Activated CD4-positive, CD25-positive, alpha-beta regulatory T cell treated with anti-CD3 and anti-CD28 coated beads, Interleukin-2, amount 50 U/mL, for 72 hours (primary cell): ENCODE measurements around the gene SDK2.

Experiments
- DNase-seq: peaks from one replicate; pipeline ENCODE4 v3.0.0; 2021

The SDK2 gene

GRCh38 chr17:73650617-73651200, 6.5 kb upstream of the SDK2 start:
- no peak for DNase-seq

GRCh38 chr17:73650140-73650539, 5.9 kb upstream of the SDK2 start:
- DNase-seq = no peak

GRCh38 chr17:73648974-73649373, 4.7 kb upstream of the SDK2 start:
- no peak for DNase-seq

GRCh38 chr17:73648543-73648820, 4.2 kb upstream of the SDK2 start:
- DNase-seq = no peak

GRCh38 chr17:73647772-73648542, 3.7 kb upstream of the SDK2 start:
- DNase-seq = no peak

GRCh38 chr17:73647301-73647695, 3.1 kb upstream of the SDK2 start:
- no peak for DNase-seq

- DNase-seq = no peak
Measured at GRCh38 chr17:73646409-73647300, 2.4 kb upstream of the SDK2 start.

GRCh38 chr17:73645050-73645871, 1.0 kb upstream of the SDK2 start:
- no peak for DNase-seq

GRCh38 chr17:73643852-73644144, 447 bp downstream of the SDK2 start:
- no peak for DNase-seq

GRCh38 chr17:73643001-73643851, 1.0 kb downstream of the SDK2 start:
- peak; percentile 36 for DNase-seq

- no peak for DNase-seq
Measured at GRCh38 chr17:73642659-73643000, 1.6 kb downstream of the SDK2 start.

- no peak for DNase-seq
Measured at GRCh38 chr17:73641826-73642600, 2.2 kb downstream of the SDK2 start.

GRCh38 chr17:73640691-73641090, 3.6 kb downstream of the SDK2 start:
- DNase-seq = no peak

GRCh38 chr17:73639932-73640331, 4.3 kb downstream of the SDK2 start:
- DNase-seq = no peak

GRCh38 chr17:73639322-73639721, 4.9 kb downstream of the SDK2 start:
- DNase-seq = no peak

- DNase-seq = no peak
Measured at GRCh38 chr17:73638556-73638955, 5.7 kb downstream of the SDK2 start.

- peak; percentile 9 for DNase-seq
Measured at GRCh38 chr17:73637866-73638265, 6.4 kb downstream of the SDK2 start.

- DNase-seq = no peak
Measured at GRCh38 chr17:73635101-73635817, 9.0 kb downstream of the SDK2 start.

GRCh38 chr17:73634629-73635028, 9.6 kb downstream of the SDK2 start:
- no peak for DNase-seq

- DNase-seq = no peak
Measured at GRCh38 chr17:73633736-73634135, 10.5 kb downstream of the SDK2 start.

GRCh38 chr17:73632513-73632912, 11.7 kb downstream of the SDK2 start:
- no peak for DNase-seq
